ENCODE data around the gene CACNA1S. TPM values are rescaled to one million over a fixed set of nuclear protein-coding genes. Genes with fewer than 3 reads are reported as not detected.

The CACNA1S gene
- not detected for total RNA-seq

DNA sequence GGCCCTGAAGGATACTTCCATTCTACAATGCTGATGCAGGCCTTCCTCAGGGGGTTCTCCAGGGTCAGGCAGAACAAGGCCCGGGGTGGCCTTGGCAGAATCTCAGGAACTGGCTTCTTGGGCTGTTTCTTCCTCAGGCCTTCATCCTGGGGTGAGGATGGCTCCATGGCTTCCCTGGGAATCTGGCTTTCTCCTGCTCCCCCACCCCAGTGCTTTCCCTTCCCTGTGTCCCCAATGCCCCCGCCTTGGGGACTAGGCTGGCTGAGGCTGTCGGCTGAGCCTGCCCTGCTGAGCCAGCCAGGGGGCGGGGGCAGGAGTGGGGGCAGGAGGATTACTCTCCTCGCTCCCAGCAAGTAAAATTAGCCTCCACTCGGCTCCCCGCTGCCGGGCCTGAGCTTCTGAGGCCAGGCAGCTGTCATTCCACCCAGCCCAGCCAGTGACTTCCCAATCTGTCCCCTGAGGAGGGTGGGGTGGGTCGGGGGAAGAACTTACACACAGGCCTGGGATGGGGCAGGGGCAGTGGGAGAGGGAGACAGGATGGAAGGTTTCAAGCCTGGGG lies at the start of gene CACNA1S:
TSS of gene CACNA1S (minus strand) at position 254 of the 559 bp plus-strand sequence. CDS start at position 167, 87 bp downstream.
- Histone ChIP-seq H3K9me3 (no peaks in the 10 kb centered on the region), H3K36me3 (no peaks in the 10 kb centered on the region), H3K4me1 (peaks cover 0 to 8% of the 10 kb centered on the region in 2 donors), H3K27me3 (no peaks in the 10 kb centered on the region), H3K27ac (no peak within 1 kb of the TSS), H3K4me3 (no peak within 1 kb of the TSS)
- TF ChIP-seq, protein P1, sequence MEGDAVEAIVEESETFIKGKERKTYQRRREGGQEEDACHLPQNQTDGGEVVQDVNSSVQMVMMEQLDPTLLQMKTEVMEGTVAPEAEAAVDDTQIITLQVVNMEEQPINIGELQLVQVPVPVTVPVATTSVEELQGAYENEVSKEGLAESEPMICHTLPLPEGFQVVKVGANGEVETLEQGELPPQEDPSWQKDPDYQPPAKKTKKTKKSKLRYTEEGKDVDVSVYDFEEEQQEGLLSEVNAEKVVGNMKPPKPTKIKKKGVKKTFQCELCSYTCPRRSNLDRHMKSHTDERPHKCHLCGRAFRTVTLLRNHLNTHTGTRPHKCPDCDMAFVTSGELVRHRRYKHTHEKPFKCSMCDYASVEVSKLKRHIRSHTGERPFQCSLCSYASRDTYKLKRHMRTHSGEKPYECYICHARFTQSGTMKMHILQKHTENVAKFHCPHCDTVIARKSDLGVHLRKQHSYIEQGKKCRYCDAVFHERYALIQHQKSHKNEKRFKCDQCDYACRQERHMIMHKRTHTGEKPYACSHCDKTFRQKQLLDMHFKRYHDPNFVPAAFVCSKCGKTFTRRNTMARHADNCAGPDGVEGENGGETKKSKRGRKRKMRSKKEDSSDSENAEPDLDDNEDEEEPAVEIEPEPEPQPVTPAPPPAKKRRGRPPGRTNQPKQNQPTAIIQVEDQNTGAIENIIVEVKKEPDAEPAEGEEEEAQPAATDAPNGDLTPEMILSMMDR (IDR thresholded peaks at IDR 0.05), result no peak
- DNase-seq (ENCODE audit: low spot score), result no peak

DNA sequence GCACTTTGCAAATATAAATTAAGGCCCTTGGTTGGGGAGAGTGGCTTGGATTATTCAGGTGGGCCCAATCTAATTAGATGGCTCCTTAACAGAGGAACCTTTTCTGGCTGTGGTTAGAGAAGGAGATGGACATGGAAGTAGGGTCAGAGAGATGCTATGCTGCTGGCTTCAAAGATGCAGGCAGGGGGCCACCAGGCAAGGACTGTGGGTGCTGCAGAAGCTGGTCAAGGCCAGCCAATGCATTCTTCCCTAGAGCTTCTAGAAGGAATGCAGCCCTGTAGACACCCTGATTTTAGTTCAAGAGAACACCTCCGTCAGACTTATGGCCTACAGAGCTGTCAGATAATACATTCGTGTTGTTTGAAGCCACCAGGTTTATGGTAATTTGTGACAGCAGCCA lies 45.7 kb upstream of the CACNA1S start:
- no peaks in the 10 kb centered on the region for H3K9me3 ChIP-seq
- no peak overlapping the region for H3K4me3 ChIP-seq
- peaks cover 0 to 18% of the 10 kb centered on the region in 2 donors for H3K4me1 ChIP-seq
- no peaks in the 10 kb centered on the region for H3K36me3 ChIP-seq
- no peak overlapping the region for H3K27ac ChIP-seq
- TF ChIP-seq, protein P1 (IDR thresholded peaks at IDR 0.05), result no peak
- no peak for DNase-seq (ENCODE audit: low spot score)
- no peaks in the 10 kb centered on the region for H3K27me3 ChIP-seq

GRCh38 chr1:201156819-201157218 lies 44.6 kb upstream of the CACNA1S start:
- Histone ChIP-seq H3K4me3 (no peak overlapping the region), H3K27me3 (no peaks in the 10 kb centered on the region), H3K4me1 (peaks cover 0 to 20% of the 10 kb centered on the region in 2 donors), H3K27ac (no peak overlapping the region), H3K9me3 (no peaks in the 10 kb centered on the region), H3K36me3 (no peaks in the 10 kb centered on the region)
- TF ChIP-seq, protein P1 (IDR thresholded peaks at IDR 0.05), result no peak
- no peak for DNase-seq (ENCODE audit: low spot score)

DNA sequence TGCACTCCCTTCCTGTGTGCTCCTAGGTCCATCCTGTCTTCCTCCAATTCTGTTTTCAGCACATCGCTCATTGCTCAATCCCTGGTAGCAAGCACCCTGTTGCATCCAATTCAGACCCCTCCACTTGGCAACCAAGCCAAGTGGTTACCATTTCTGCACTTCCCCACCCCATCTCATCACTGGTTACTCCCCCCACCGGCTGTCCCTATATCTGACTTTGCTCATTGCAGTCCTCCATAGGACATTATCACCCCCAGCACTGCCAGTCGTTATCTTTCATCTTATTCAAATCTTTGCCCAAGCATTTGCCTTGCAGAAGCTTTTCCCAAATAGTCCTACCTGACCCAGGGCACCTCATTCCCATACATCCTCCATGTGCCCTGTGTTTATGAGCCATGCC lies 44.1 kb upstream of the CACNA1S start:
- H3K27me3 ChIP-seq, result no peaks in the 10 kb centered on the region
- H3K4me3 ChIP-seq, result no peak overlapping the region
- H3K36me3 ChIP-seq, result peaks cover 4% of the 10 kb centered on the region
- H3K9me3 ChIP-seq, result no peaks in the 10 kb centered on the region
- peaks cover 0 to 20% of the 10 kb centered on the region in 2 donors for H3K4me1 ChIP-seq
- TF ChIP-seq, protein P1 (IDR thresholded peaks at IDR 0.05), result no peak
- DNase-seq (ENCODE audit: low spot score), result no peak
- no peak overlapping the region for H3K27ac ChIP-seq

- peaks cover 0 to 20% of the 10 kb centered on the region in 2 donors for H3K4me1 ChIP-seq
- H3K36me3 ChIP-seq, result peaks cover 12% of the 10 kb centered on the region
- no peak overlapping the region for H3K27ac ChIP-seq
- no peaks in the 10 kb centered on the region for H3K27me3 ChIP-seq
- DNase-seq (ENCODE audit: low spot score), result no peak
- TF ChIP-seq, protein P1 (IDR thresholded peaks at IDR 0.05), result no peak
- no peaks in the 10 kb centered on the region for H3K9me3 ChIP-seq
- no peak overlapping the region for H3K4me3 ChIP-seq
Observed at GRCh38 chr1:201155354-201155753, 43.1 kb upstream of the CACNA1S start.

Measured in right atrium auricular region (tissue), 2 donors.